NCI-H1930 (cell line): ENCODE results near the gene TRAPPC3.
"Not testable (repeated sequence)": the region's sequence is repeated elsewhere in the genome, so short reads cannot be mapped to it uniquely, and the experiment has no call there.

Source experiments
- DNase-seq, 2 experiments: peaks; one replicate each; lab custom pipeline; 2025; lab: John Stamatoyannopoulos, UW

The TRAPPC3 gene

GRCh38 chr1:36166938-36167905 lies 17.9 kb upstream of the TRAPPC3 start:
- DNase-seq = no peak

- DNase-seq = no peak
These were observed 16.9 kb upstream of the TRAPPC3 start for GRCh38 chr1:36166136-36166535.

- no peak for DNase-seq
These were observed 15.9 kb upstream of the TRAPPC3 start for GRCh38 chr1:36165145-36165544.

GRCh38 chr1:36164361-36164760 lies 15.1 kb upstream of the TRAPPC3 start:
- no peak for DNase-seq

GRCh38 chr1:36163426-36163825 lies 14.1 kb upstream of the TRAPPC3 start:
- DNase-seq = no peak

- DNase-seq = no peak
These were observed 13.5 kb upstream of the TRAPPC3 start for GRCh38 chr1:36162680-36163239.

- no peak for DNase-seq
These were observed 12.6 kb upstream of the TRAPPC3 start for GRCh38 chr1:36161641-36162531.

- DNase-seq = no peak
These were observed 11.7 kb upstream of the TRAPPC3 start for GRCh38 chr1:36160949-36161485.

- DNase-seq = no peak
These were observed 11.2 kb upstream of the TRAPPC3 start for GRCh38 chr1:36160388-36160948.

- DNase-seq = no peak
These were observed 10.5 kb upstream of the TRAPPC3 start for GRCh38 chr1:36159614-36160387.

- DNase-seq = not testable (repeated sequence)
These were observed 9.6 kb upstream of the TRAPPC3 start for GRCh38 chr1:36158827-36159252.

- DNase-seq = no peak
These were observed 8.9 kb upstream of the TRAPPC3 start for GRCh38 chr1:36157973-36158826.

GRCh38 chr1:36157115-36157903 lies 8.0 kb upstream of the TRAPPC3 start:
- no peak for DNase-seq

- DNase-seq = peak; percentile 27 to 45
These were observed 7.2 kb upstream of the TRAPPC3 start for GRCh38 chr1:36156329-36157114.

- DNase-seq = peak; percentile 48 to 75
These were observed 6.4 kb upstream of the TRAPPC3 start, which contains the start of gene MAP7D1 for GRCh38 chr1:36155408-36156328. MAP7D1 (plus strand) TSS chr1:36156160; CDS start chr1:36156418, 258 bp downstream.

- no peak for DNase-seq
These were observed 5.6 kb upstream of the TRAPPC3 start for GRCh38 chr1:36154765-36155407.

- DNase-seq = no peak
These were observed 5.0 kb upstream of the TRAPPC3 start for GRCh38 chr1:36154335-36154734.
